Smooth muscle cell of the brain vasculature (primary cell): ENCODE measurements around the gene NAA16.

ENCODE experiments used
- DNase-seq: peaks from one replicate; pipeline ENCODE4 v3.0.0-alpha.2; 2012; ENCODE audit warnings: low read depth, low spot score

The NAA16 gene

DNA sequence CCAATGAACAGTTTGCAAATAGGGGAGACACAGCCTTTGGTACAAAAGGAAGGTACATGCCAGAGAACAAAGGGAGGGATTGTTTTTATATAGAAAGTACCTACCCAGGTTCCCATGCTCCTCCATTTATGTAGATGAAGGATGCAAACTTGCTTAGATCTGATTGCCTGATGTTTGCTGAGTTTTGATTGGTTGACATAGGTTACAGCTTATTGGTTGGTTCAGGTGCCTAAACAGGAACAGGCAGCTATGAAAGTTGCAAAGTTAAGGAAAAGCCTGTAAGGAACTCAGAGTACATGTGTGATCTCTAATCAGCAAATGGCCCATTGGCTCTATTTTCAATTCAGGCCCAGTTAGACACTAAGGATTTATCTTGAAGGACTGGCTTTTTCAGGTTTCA lies 6.5 kb upstream of the NAA16 start:
- DNase-seq: no peak

DNA sequence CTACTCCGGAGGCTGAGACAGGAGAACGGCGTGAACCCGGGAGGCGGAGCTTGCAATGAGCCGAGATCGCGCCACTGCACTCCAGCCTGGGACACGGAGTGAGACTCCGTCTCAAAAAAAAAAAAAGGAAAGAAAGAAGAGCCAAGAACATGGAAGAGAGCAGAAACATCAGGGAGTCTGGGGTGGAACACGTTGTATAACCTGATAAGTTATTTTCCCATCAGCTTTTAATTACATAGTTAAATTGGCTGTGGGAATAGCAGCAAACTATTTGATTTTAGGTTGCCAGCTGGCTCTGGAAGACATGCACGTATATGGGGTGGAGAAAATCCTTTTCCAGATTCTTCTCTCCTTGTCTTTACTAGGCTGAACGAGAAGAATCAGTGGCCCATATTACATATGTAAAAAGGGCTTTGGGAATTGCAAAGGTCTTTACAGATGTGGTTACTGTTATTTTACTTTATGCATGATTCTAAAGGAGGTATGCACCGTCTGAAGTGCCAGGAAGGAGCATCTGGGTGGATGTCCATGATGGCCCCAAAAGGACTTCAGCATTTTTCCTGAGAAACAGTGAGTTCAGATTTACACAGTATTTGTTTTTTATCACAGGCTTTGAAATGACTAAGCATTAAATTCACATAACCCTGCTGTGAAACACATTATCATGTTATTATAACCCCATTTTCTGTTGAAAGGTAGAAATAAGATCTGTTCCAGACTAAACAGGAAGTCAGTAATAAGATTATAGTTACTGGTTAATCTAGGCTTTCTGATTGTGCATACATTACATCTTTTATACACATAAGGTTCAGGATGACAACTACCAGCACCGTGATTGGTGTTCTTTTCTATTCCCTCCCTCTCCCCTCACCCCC lies 4.6 kb upstream of the NAA16 start:
- no peak for DNase-seq

DNA sequence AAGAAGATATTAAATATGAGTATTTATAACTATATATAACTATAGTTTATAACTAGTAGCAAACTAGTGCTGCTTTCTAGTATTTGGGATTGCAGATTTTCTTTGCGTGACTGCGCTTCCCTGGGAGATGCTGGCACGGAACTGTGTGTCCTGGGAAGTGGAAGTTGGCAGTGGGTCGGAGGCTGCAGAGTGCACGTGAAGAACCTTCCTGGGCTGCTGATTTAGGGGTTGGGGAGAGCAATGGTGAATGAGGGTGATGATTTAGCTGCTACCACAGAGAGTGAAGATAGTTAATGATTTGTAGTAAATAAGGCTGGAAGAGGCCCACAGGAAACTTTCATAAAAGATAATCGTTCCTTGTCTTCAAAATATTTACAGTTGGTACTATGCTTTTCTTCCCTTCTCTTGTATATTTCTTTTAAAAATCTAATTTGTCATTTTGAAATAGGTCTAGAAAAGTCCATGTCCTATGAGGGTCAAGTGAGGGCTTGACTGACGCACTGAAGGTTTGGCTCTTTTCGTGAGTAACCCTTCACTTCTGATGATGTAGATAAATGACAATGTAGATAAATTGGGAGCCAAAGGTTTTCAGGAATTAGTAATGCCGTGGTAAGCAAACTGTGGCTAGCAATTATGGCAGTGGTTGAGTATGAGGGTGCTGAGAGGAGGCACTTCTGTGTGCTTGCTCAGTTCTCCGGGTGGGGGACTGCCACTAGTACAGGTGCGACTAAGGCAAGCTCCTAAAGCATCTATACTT lies 3.0 kb upstream of the NAA16 start:
- no peak for DNase-seq

DNA sequence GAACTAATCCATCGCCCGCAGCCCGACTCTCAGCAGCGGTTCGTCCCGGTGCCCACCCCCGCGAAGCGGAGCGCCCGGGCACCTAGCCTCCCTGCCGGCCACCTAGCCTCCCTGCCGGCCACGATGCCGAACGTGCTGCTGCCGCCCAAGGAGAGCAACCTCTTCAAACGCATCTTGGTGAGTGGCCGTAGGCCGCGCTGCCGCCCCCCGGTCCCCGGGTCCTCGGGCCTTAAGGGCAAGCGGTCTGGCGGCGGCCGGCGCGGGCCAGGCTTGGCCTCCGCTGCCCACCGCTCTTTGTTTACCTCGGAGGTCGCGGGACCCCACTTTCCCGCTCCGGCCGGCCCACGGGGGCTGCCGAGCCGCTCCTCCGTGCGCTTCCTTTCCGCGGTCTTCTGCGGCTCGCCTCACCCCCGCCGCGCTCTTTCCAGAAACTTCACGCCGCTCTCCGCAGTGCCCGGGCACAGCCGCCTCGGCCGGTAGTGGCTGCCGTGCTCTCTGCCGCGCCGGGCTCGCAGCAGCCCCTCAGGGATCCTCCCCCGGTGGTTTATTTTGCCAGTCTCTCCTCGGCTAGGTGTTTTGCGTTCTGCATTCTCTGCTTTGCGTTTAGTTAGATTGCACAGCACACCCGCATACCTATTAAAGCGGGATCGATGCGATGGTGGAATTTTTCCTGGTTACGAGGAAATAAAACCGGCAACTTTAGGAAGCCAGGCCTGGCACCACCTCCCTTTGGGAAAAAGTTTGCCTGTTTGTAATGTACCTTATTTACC lies 524 bp downstream of the NAA16 start:
- no peak for DNase-seq

DNA sequence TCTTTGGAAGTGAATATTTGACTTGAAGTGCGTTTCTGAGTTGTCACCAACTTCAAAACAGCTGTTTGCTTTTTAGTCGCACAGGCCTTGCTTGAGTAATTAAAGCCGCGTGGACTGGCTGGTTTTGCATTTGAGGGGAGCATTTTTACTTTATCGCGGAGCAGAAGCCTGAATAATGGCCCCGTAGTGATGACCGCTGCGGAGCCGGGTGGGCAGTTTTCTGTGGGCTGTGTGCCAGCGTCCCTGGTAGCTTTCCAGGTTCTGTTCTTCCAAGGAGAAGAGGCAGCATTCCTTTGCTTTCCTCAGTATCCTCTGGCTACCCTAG lies 1.1 kb downstream of the NAA16 start:
- no peak for DNase-seq

DNA sequence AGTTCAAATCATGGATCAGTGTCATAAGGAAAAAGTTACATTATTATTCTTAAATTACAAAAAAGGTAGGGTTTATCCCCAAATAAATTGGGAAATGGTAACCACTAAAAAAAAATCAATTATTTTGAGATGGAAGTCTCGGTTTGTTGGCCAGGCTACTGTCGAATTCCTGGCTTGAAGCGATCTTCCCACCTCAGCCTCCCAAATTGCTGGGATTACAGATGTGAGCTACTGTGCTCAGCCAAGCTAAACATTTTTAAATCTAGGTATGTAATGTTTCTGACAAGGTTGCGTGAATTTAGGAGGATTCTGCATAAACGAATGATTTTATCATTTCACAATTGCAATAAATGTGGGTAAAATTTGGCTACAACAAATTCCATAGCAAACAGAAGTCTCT lies 2.0 kb downstream of the NAA16 start:
- no peak for DNase-seq

DNA sequence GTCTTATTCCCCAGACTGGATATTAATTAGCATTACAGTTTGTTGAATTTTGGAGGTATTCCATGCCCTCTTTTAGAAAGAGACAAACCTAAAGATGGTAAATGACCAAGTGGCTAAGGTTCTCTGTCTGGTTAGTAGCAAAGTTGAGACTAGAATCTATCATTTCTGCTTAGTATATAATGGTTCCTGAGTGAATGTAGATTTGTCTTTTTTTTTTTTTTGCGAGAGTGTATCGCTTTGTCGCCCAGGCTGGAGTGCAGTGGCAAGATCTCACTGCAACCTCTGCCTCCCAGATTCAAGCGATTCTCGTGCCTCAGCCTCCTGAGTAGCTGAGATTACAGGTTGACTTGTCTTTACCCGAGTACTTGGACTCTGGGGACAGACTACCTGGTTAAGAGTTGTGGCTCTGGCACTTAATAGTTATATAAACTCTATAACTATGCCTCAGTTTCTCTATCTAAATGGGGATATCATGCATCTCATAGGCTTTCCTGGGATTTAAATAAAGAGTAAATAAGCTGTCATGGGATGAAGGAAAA lies 2.7 kb downstream of the NAA16 start:
- DNase-seq: no peak

DNA sequence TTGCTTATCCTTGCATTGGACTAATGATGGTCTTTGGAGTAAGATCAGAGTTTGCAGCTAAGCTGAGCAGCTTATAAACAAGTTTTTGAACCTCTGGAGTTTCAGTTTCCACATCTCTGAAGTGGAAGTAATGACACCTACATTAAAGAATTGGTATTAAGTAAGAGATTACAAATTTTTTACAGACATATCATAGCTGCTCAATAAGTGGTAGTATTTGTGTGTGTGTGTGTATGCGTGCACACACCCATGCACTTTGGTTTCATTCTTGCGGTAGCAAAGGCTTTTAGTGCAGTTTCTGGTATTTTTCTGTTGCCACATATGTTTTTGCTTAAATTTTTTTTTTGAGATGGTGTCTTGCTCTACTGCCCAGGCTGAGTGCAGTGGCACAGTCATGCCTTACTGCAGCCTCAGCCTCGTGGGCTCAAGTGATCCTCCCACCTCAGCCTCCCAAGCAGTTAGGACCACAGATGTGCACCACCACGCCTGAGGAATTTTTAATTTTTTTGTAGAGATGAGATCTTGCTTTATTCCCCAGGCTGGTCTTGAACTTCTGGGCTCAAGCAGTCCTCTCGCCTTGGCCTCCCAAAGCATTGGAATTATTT lies 4.5 kb downstream of the NAA16 start:
- DNase-seq: no peak

DNA sequence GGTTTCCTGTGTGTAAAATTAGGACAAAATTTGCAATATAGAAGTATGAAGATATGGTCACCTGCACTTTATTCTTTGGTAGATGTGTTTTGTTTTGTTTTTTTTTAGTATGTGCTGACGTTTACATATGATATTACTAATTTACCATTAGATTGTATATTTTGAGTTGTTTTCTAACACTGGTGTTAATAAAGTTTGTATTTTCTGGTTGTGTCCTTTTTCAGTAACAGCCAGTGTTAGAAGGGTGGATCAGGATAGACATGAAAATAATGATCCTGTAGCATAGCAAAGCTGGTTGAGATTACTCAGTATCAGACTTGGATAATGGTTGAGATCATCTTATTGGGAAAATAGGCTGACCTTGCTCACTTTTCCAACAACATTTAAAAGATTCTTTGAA lies 6.2 kb downstream of the NAA16 start:
- no peak for DNase-seq

DNA sequence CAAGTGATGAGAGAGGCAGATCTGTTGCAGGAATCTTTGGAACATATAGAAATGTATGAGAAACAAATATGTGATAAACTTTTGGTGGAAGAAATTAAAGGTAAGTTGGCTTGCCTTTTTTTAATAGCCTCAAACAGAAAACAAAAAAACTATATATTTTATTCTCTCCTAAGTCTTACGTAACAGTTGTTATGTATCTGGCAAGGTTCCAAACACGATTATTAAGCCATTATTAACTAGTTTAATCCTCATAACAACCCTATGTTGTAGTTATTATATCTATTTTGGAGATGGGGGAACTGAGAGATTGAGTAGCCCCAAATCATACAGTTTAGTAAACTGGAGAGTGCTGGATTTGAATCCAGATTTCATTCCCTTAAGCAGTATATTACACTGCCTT lies 14.7 kb downstream of the NAA16 start:
- no peak for DNase-seq

DNA sequence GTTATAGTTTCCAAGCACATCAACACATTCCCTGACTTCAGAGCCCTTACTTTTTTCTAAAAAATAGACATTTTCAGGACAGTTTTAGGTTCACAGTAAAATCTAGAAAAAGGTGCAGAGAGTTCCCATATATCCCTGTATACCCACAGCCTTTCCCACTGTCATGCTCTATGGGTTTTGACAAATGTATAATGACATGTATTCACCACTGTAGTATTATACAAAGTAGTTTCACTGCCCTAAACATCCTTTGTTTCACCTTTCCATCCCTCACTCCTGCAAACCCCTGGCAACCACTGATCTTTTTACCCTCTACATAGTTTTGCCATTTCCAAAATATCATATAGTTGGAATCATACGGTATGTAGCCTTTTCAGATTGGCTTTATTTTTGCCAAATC lies 15.6 kb downstream of the NAA16 start:
- no peak for DNase-seq

DNA sequence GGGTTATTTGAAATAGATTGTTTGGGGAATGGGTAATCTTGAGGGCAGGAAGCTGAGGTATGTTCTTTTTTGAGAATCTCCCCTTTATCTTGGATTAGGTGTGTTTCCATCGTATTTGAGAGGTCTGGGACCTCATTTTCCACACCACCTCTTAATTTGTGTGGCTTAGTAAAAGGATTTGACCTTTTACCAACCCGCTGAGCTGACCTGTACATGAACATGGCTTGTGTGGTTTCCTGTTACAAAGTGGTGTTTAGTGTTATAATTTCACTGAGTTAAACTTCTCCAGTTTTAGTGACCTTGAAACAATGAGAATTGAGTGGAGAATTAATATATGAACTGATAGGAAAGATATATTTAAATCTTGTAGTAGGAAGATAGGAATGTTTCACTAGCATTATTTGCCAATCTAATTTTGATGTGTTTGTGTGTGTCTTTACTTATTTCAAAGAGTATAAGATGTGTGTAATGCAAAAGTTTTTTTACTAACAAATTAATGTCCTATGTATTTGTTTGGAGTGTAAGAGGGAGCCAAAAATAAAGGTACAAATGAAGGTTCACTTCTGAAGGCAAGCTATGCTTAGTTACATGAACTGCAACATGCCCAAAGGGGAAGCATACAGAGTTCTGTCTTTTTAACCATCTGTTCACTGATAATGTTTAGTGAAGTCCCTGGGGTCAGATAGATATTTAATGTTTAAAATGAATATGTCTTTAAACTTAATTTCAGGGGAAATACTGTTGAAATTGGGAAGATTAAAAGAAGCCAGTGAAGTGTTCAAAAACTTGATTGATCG lies 17.1 kb downstream of the NAA16 start:
- DNase-seq: no peak

DNA sequence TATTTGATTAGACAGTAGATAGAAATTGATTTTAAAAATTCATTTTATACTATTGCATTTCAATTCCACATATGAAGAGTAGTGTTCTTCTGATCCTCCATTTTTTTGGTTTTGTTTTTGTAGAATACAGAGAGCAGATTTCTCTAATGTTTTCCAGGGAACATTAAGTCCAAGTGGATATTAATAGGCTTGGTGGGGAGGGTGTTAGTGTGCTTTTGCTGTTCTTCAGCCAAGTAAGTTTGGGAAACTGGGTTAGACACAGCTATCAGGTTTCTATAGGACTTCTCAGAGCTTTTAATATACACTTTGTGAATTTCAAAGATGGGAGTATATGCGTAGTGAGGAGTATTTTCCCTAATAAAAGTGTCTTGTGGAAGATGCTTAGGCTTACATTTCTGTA lies 21.8 kb downstream of the NAA16 start:
- no peak for DNase-seq

DNA sequence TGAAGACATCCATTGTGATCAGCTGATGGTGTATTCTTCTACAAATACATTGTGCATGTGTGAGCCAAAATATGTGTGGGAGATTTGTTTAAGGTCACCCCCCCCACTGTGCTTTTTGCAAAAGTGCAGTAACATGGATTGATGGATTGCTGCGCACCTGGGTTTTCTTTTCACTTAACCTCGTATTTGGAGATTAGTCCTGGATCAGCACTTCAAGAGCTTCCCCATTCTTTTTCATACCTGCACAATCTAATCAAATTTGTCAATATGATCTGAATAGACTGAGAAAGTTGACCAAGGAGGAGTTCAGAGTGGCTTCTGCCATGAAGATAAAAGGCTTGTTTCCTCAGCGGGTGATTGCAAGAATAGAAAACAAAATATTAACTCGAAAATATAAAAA lies 23.7 kb downstream of the NAA16 start:
- DNase-seq: no peak

DNA sequence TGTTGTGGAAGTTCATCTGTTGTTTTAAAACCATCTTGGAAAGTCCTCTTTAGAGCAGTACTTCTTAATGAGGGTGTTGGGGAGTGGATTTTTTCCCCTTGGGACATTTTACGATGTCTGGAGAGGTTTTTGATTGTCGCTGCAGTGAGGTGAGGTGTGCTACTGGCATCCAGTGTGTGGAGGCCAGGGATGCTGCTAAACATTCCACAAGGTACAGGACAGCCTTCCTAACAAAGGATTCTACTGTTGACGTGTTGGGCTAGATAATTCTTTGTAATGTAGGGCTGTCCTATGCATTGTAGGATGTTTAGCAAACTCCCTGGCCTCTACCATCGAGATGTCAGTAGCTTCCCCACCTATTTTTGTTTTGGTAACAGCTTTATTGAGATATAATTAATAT lies 33.3 kb downstream of the NAA16 start:
- DNase-seq: no peak

DNA sequence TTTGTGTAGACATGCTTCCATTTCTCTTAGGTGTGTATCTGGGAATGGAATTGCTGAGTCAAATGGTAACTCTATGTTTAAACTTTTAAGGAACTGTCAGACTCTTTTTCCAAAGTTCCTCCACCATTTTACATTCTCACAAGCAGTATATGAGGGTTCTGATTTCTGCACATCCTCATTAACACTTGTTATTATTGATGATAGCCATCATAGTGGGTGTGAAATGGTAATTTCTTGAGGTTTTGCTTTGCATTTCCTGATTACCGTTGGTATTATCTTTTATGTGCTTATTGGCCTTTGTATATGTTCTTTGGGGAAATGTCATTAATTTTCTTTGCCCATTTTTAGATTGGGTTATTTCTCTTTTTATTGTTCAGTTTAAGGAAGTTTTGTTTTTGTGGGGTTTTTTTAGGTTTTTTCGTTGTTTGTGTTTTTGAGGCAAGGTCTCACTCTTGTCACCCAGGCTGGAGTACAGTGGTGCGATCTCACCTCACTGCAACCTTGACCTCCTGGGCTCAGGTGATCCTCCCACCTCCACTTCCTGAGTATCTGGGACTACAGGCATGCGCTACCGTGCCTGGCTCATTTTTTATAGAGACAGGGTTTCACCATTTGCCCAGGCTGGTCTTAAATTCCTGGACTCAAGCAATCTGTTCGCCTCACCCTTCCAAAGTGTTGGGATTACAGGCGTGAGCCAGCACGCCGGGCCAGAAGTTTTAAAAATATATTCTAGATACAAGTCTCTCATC lies 34.3 kb downstream of the NAA16 start:
- DNase-seq: no peak

DNA sequence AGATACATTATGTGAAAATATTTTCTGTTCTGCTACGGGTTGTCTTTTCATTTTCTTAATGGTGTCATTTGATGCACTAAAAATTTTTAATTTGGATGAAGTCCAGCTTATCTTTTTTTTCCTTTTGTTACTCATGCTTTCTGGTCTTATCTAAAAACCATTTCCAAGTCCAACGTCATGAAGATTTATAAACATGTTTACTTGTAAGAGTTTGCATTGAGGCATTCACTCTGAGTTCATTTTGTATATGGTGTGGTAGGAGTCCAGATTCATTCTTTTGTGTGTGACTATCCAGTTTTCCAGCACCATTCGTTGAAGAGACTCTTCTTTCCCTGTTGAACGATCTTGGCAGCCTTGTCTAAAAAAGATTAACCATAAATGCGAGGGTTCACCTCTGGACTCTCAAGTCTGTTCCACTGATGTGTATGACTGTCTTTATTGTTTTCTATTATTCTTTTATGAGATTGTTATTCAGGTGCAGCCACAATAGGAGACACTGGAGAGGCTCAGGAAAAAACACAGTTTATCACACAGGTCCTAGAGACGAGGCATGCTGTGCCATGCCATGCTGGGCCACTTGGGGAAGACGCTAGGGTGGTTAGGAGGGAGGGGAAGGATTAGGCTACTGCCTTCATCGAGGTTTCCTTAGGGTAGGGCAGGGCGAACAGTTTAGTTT lies 35.0 kb downstream of the NAA16 start:
- no peak for DNase-seq

DNA sequence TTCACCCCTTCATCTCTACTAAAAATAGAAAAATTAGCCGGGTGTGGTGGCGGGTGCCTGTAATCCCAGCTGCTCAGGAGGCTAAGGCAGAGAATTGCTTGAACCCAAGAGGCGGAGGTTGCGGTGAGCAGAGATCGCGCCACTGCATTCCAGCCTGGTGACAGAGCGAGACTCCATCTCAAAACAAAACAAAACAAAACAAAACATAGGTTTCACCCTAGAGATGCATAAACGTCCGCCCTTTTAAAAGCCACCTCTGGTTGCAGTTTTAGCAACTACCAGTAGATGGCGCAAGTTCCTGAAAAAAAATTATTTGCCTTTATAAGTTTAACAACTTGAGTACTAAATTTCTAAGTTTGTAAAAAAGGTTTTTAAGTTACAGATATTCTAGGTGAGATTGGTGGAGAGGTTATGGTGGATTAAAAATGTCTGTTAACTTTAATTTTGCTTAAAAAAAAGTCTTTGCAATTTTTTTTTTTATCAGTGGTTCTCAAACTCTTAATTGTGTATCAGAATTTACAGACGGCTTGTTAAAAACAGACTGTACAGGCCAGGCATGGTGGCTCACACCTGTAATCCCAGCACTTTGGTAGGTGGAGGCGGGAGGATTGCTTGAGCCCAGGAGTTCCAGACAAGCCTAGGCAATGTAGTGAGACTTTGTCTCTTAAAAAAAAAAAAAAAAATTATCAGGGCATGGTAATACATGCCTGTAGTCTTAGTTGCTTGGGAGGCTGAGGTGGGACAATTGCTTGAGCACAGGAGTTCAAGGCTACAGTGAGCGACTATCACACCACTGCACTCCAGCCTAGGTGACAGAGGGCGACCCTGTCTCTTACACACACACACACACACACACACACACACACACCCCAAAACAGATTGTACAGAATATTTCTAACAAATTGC lies 42.1 kb downstream of the NAA16 start:
- peak; percentile 50 for DNase-seq

DNA sequence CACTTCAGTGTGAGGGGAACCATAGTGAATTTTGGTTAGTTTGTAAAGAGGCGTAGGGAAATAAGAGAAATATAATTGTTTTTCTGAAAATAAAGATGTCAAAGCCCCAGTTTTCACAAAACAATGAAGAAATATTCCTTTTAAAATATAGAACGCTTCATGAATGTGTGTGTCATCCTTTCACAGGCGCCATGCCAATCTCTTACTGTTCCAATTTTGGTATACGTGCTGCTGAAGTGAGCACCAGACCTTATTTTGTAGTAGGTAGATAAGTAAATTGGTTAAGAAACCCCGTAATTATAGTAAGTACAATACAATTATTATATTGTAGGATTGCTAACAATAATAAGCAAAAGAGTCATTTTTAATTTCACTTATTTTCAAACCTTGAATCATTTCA lies 43.3 kb downstream of the NAA16 start:
- no peak for DNase-seq
